SU-DHL-6 (cell line): ENCODE results near the gene SOAT2.

ENCODE experiments used
- EZH2phosphoT487 ChIP-seq: fragments of 200-600 bp; sonication (generic), shearing (Covaris generic); conservative IDR thresholded peaks from 2 replicates; pipeline ENCODE4 v1.6.1; 2018; ENCODE audit warnings: mild to moderate bottlenecking, antibody characterized with exemption, low read length, moderate library complexity, mixed read lengths
- TF ChIP-seq, protein P1 (sequence below): fragments of 200-600 bp; sonication (generic); IDR thresholded peaks from one replicate; pipeline ENCODE4 v1.5.1; 2017; ENCODE audit warnings: antibody characterized with exemption, mild to moderate bottlenecking, low read length, moderate library complexity; ENCODE audit not compliant: insufficient read depth, poor library complexity, severe bottlenecking

- TF ChIP-seq, protein P1, sequence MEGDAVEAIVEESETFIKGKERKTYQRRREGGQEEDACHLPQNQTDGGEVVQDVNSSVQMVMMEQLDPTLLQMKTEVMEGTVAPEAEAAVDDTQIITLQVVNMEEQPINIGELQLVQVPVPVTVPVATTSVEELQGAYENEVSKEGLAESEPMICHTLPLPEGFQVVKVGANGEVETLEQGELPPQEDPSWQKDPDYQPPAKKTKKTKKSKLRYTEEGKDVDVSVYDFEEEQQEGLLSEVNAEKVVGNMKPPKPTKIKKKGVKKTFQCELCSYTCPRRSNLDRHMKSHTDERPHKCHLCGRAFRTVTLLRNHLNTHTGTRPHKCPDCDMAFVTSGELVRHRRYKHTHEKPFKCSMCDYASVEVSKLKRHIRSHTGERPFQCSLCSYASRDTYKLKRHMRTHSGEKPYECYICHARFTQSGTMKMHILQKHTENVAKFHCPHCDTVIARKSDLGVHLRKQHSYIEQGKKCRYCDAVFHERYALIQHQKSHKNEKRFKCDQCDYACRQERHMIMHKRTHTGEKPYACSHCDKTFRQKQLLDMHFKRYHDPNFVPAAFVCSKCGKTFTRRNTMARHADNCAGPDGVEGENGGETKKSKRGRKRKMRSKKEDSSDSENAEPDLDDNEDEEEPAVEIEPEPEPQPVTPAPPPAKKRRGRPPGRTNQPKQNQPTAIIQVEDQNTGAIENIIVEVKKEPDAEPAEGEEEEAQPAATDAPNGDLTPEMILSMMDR, result no peak
- no peak for TF ChIP-seq EZH2phosphoT487
Measured at GRCh38 chr12:53147181-53147580, 43.9 kb downstream of the SOAT2 start.
